SK-N-SH treated with all-trans-retinoic acid at 6 μM for 48 hours (cell line): Measurements from ENCODE around the gene KANTR.

ENCODE experiments used
- CREB5 ChIP-seq: fragments of 250-450 bp; sonication (Bioruptor Pico); IDR thresholded peaks from 2 replicates; pipeline ENCODE4 v1.5.1; 2020; ENCODE audit warnings: low read depth, mild to moderate bottlenecking, moderate library complexity
- CSRNP3 ChIP-seq: fragments of 250-450 bp; sonication (Bioruptor Pico); IDR thresholded peaks from 2 replicates; pipeline ENCODE4 v1.5.1; 2021; ENCODE audit warnings: mild to moderate bottlenecking, moderate library complexity
- ISL1 ChIP-seq: fragments of 250-450 bp; sonication (Bioruptor Pico); IDR thresholded peaks from 2 replicates; pipeline ENCODE4 v2.1.2; 2022; ENCODE audit warnings: mild to moderate bottlenecking, moderate library complexity
- OSR1 ChIP-seq: fragments of 250-450 bp; sonication (Bioruptor Pico); IDR thresholded peaks from 2 replicates; pipeline ENCODE4 v1.8.0; 2022; ENCODE audit warnings: moderate library complexity, mild to moderate bottlenecking, inconsistent platforms
- PATZ1 ChIP-seq: fragments of 250-450 bp; sonication (Bioruptor Pico); IDR thresholded peaks from 2 replicates; pipeline ENCODE4 v1.8.0; 2020; ENCODE audit warnings: mild to moderate bottlenecking, moderate library complexity, borderline replicate concordance
- POU6F1 ChIP-seq: fragments of 250-450 bp; sonication (Bioruptor Pico); IDR thresholded peaks from 2 replicates; pipeline ENCODE4 v1.8.0; 2021; ENCODE audit warnings: low read depth, mild to moderate bottlenecking, moderate library complexity, borderline replicate concordance
- RARB ChIP-seq: fragments of 250-450 bp; sonication (Bioruptor Pico); IDR thresholded peaks from 2 replicates; pipeline ENCODE4 v1.8.0; 2021; ENCODE audit warnings: mild to moderate bottlenecking, moderate library complexity
- TCF4 ChIP-seq: fragments of 250-450 bp; sonication (Bioruptor Pico); IDR thresholded peaks from 2 replicates; pipeline ENCODE4 v1.8.0; 2021; ENCODE audit warnings: mild to moderate bottlenecking, moderate library complexity, borderline replicate concordance
- TSHZ2 ChIP-seq: fragments of 250-450 bp; sonication (Bioruptor Pico); IDR thresholded peaks from 2 replicates; pipeline ENCODE4 v1.5.0; 2020; ENCODE audit warnings: mild to moderate bottlenecking, moderate library complexity
- ZFP3 ChIP-seq: fragments of 250-450 bp; sonication (Bioruptor Pico); IDR thresholded peaks from 2 replicates; pipeline ENCODE4 v1.5.0; 2020; ENCODE audit warnings: mild to moderate bottlenecking, moderate library complexity
- ZFP30 ChIP-seq: fragments of 450-650 bp; formaldehyde crosslinking; IDR thresholded peaks from 2 replicates; pipeline ENCODE4 v1.5.0; 2022; ENCODE audit warnings: mild to moderate bottlenecking, moderate library complexity

GRCh38 chrX:53086464-53086863 lies 7.5 kb upstream of the KANTR start:
- no peak for TF ChIP-seq TSHZ2
- TF ChIP-seq ISL1 (CRISPR knock-in tag), result no peak
- TF ChIP-seq ZFP30 (CRISPR knock-in tag), result no peak
- no peak for TF ChIP-seq TCF4 (CRISPR knock-in tag)
- TF ChIP-seq POU6F1, result no peak
- no peak for TF ChIP-seq CREB5 (CRISPR knock-in tag)
- no peak for TF ChIP-seq ZFP3 (CRISPR knock-in tag)
- no peak for TF ChIP-seq PATZ1 (CRISPR knock-in tag)
- TF ChIP-seq RARB, result no peak
- TF ChIP-seq OSR1 (CRISPR knock-in tag), result no peak
- no peak for TF ChIP-seq CSRNP3 (CRISPR knock-in tag)
